HCT116 (cell line): Measurements from ENCODE around the gene PIERCE2. TPM values are rescaled to one million over a fixed set of nuclear protein-coding genes. Genes with fewer than 3 reads are reported as not detected.
"Not testable (repeated sequence)": the region's sequence is repeated elsewhere in the genome, so short reads cannot be mapped to it uniquely, and the experiment has no call there.

Experiments used
- ATAC-seq: fragments of 200-7000 bp; cut with Tn5 transposase; 2 replicates; pipeline ENCODE4 v1.9.1; 2020; ENCODE audit warnings: mild to moderate bottlenecking, moderate library complexity
- BruUV-seq: library from RNA; stranded (reverse); fragments of 400-500 nt; replicated peaks from 2 replicates; lab custom pipeline; 2021; lab: Mats Ljungman, UMichigan
- CTCF ChIA-PET: fragments of 300-600 bp; sonication (Branson Sonifier 250); formaldehyde crosslinking; loops from one replicate; lab custom pipeline; 2021; ENCODE audit warnings: antibody characterized with exemption; lab: Charles Lee
- POLR2A ChIA-PET: fragments of 300-600, 350-600 bp; sonication (Branson Sonifier 250); formaldehyde crosslinking; loops from one replicate; lab custom pipeline; 2021; ENCODE audit warnings: antibody characterized with exemption; lab: Charles Lee
- RAD21 ChIA-PET, 2 experiments: fragments of 300-600 bp; sonication (Branson Sonifier 250); formaldehyde crosslinking; loops; one replicate each; lab custom pipeline; 2023; ENCODE audit warnings: low total read pairs in 2 of 2; ENCODE audit not compliant: uncharacterized antibody in 2 of 2, unreplicated experiment in 2 of 2, low non-redundant PET in 1 of 2; lab: Charles Lee
- DNase-seq: peaks from one replicate; pipeline ENCODE4 v3.0.0-alpha.2; 2010; ENCODE audit warnings: low read depth, low spot score
- H2AFZ ChIP-seq: fragments of 200-600 bp; shearing (Covaris generic), sonication (generic); 2 replicates; pipeline ENCODE4 v1.6.1; 2017; ENCODE audit warnings: low read depth, mixed run types, mixed read lengths, antibody characterized with exemption, low read length; ENCODE audit not compliant: poor library complexity, severe bottlenecking
- H3K27ac ChIP-seq: 2 replicates; pipeline ENCODE4 v1.5.1; 2012; ENCODE audit warnings: low read depth, low read length
- H3K27me3 ChIP-seq: fragments of 200-600 bp; sonication (generic); 2 replicates; pipeline ENCODE4 v1.6.1; 2016; ENCODE audit warnings: mixed run types, low read length, mixed read lengths; ENCODE audit not compliant: insufficient read depth
- H3K36me3 ChIP-seq, 2 experiments: fragments of 200-500 bp in 1 of 2; fragments of 200-600 bp in 1 of 2; sonication (Bioruptor generic) in 1 of 2; sonication (generic) in 1 of 2; 2 replicates each; pipeline versions ENCODE4 v1.5.1 to v1.6.1; 2014 to 2016; ENCODE audit warnings: low read length in 2 of 2, inconsistent platforms in 1 of 2, mixed read lengths in 1 of 2, mixed run types in 1 of 2; ENCODE audit not compliant: insufficient read depth in 2 of 2, control insufficient read depth in 1 of 2
- H3K4me1 ChIP-seq, 2 experiments: fragments of 200-600 bp in 1 of 2; sonication (generic) in 1 of 2; 2 replicates each; pipeline versions ENCODE4 v1.5.1 to v1.6.1; 2012 to 2017; ENCODE audit warnings: low read length in 2 of 2, inconsistent platforms in 1 of 2, mild to moderate bottlenecking in 1 of 2, mixed read lengths in 1 of 2, mixed run types in 1 of 2, moderate library complexity in 1 of 2; ENCODE audit not compliant: insufficient read depth in 2 of 2, control insufficient read depth in 1 of 2
- H3K4me2 ChIP-seq: fragments of 200-600 bp; sonication (generic); 2 replicates; pipeline ENCODE4 v1.6.1; 2017; ENCODE audit warnings: mixed run types, low read length, mixed read lengths
- H3K4me3 ChIP-seq, 2 experiments: fragments of 200-600 bp in 1 of 2; sonication (generic) in 1 of 2; replicated peaks in 1 of 2; 2 replicates each; pipeline ENCODE4 v1.5.1; 2011 to 2016; ENCODE audit warnings: low read length in 2 of 2, control low read depth in 1 of 2, low read depth in 1 of 2, mild to moderate bottlenecking in 1 of 2, mixed read lengths in 1 of 2, mixed run types in 1 of 2
- H3K79me2 ChIP-seq: fragments of 200-600 bp; sonication (generic); 2 replicates; pipeline ENCODE4 v1.6.1; 2017; ENCODE audit warnings: mild to moderate bottlenecking, mixed run types, low read length, moderate library complexity, mixed read lengths; ENCODE audit not compliant: insufficient read depth
- H3K9ac ChIP-seq: fragments of 200-600 bp; sonication (generic); 2 replicates; pipeline ENCODE4 v1.6.1; 2016; ENCODE audit warnings: low read length, mixed read lengths
- H3K9me2 ChIP-seq: fragments of 200-600 bp; sonication (generic), shearing (Covaris generic); 2 replicates; pipeline ENCODE4 v1.6.1; 2017; ENCODE audit warnings: mixed run types, mild to moderate bottlenecking, moderate library complexity; ENCODE audit not compliant: insufficient read depth
- H3K9me3 ChIP-seq, 2 experiments: fragments of 200-500 bp in 1 of 2; fragments of 200-600 bp in 1 of 2; sonication (Bioruptor generic) in 1 of 2; sonication (generic) in 1 of 2; 2 replicates each; pipeline ENCODE4 v1.6.1; 2014 to 2017; ENCODE audit warnings: low read length in 2 of 2, mixed read lengths in 2 of 2, inconsistent platforms in 1 of 2, low read depth in 1 of 2, mild to moderate bottlenecking in 1 of 2, mixed run types in 1 of 2, moderate library complexity in 1 of 2; ENCODE audit not compliant: control insufficient read depth in 1 of 2, insufficient read depth in 1 of 2
- H4K20me1 ChIP-seq: fragments of 200-600 bp; sonication (generic), shearing (Covaris generic); 2 replicates; pipeline ENCODE4 v1.6.1; 2017; ENCODE audit warnings: mixed run types, mild to moderate bottlenecking, moderate library complexity; ENCODE audit not compliant: insufficient read depth
- intact Hi-C: fragments of 100-400 bp; cut with micrococcal nuclease; formaldehyde crosslinking; loops from 2 replicates; pipeline ENCODE4 v1.10.0; 2022
- total RNA-seq: library from RNA; stranded (reverse); gene quantifications from one replicate; pipeline ENCODE4 v1.2.1, GENCODE V29; 2021; ENCODE audit not compliant: unreplicated experiment

Gene PIERCE2
- total RNA-seq, 1 experiment from 2014 or later: 2.0 TPM

- H3K27me3 ChIP-seq, H3K4me3 ChIP-seq, H3K4me2 ChIP-seq, intact Hi-C loops, RAD21 ChIA-PET, DNase-seq, H3K9ac ChIP-seq, H2AFZ ChIP-seq, H3K4me1 ChIP-seq, H3K9me2 ChIP-seq, H3K9me3 ChIP-seq, H3K79me2 ChIP-seq, H3K27ac ChIP-seq, H3K36me3 ChIP-seq, ATAC-seq, H4K20me1 ChIP-seq, CTCF ChIA-PET, POLR2A ChIA-PET, BruUV-seq: not testable (repeated sequence)
These were observed 37.6 kb downstream of the PIERCE2 start for GRCh38 chr15:55445936-55446335.

GRCh38 chr15:55446379-55447029 lies 38.2 kb downstream of the PIERCE2 start:
- POLR2A ChIA-PET, DNase-seq, H3K27ac ChIP-seq, H3K4me1 ChIP-seq, BruUV-seq, H3K79me2 ChIP-seq, H2AFZ ChIP-seq, intact Hi-C loops, H3K4me3 ChIP-seq, H3K9ac ChIP-seq, H3K4me2 ChIP-seq, ATAC-seq, H3K27me3 ChIP-seq, H3K9me2 ChIP-seq, RAD21 ChIA-PET, CTCF ChIA-PET, H3K36me3 ChIP-seq, H4K20me1 ChIP-seq, H3K9me3 ChIP-seq: not testable (repeated sequence)

GRCh38 chr15:55447030-55447394 lies 38.7 kb downstream of the PIERCE2 start:
- H2AFZ ChIP-seq, POLR2A ChIA-PET, H3K27me3 ChIP-seq, intact Hi-C loops, H3K4me2 ChIP-seq, CTCF ChIA-PET, BruUV-seq, H3K4me3 ChIP-seq, H3K9me2 ChIP-seq, DNase-seq, H3K9me3 ChIP-seq, H4K20me1 ChIP-seq, H3K27ac ChIP-seq, H3K9ac ChIP-seq, ATAC-seq, H3K79me2 ChIP-seq, H3K36me3 ChIP-seq, RAD21 ChIA-PET, H3K4me1 ChIP-seq: not testable (repeated sequence)
